ENCODE results near the gene C3orf62. TPM values are rescaled to one million over a fixed set of nuclear protein-coding genes. Genes with fewer than 3 reads are reported as not detected.

C3orf62 gene
- total RNA-seq (2022; extraction: Qiagen RNA extraction): 1.5 to 2.2 TPM (median 1.9 TPM) in 5 replicates

GRCh38 chr3:49276475-49277382, at the start of gene C3orf62:
Gene C3orf62, minus strand, starts transcription at chr3:49277232. Its CDS starts 360 bp downstream, at chr3:49276872.

Other genes with a start within 250 kb of the C3orf62 start
- 152 to 164 TPM (median 157 TPM) in 5 replicates for gene IMPDH2, start 247.8 kb downstream of the C3orf62 start, total RNA-seq (2022; extraction: Qiagen RNA extraction)
- 37.2 to 41.5 TPM (median 37.6 TPM) in 5 replicates for gene QRICH1, start 183.2 kb downstream of the C3orf62 start, total RNA-seq (2022; extraction: Qiagen RNA extraction)
- 123 to 155 TPM (median 147 TPM) in 5 replicates for gene QARS1, start 172.5 kb downstream of the C3orf62 start, total RNA-seq (2022; extraction: Qiagen RNA extraction)
- 18.7 to 26.6 TPM (median 25.1 TPM) in 5 replicates for gene USP19, start 156.4 kb downstream of the C3orf62 start, total RNA-seq (2022; extraction: Qiagen RNA extraction)
- 80.0 to 111 TPM (median 107 TPM) in 5 replicates for gene LAMB2, start 144.2 kb downstream of the C3orf62 start, total RNA-seq (2022; extraction: Qiagen RNA extraction)
- 12.1 to 15.3 TPM (median 14.5 TPM) in 5 replicates for gene CCDC71, start 110.9 kb downstream of the C3orf62 start, total RNA-seq (2022; extraction: Qiagen RNA extraction)
- gene KLHDC8B, start 105.6 kb downstream of the C3orf62 start, total RNA-seq (2022; extraction: Qiagen RNA extraction): 4.3 to 6.4 TPM (median 5.5 TPM) in 5 replicates
- 10.3 to 14.8 TPM (median 13.2 TPM) in 5 replicates for gene USP4, start 62.8 kb upstream of the C3orf62 start, total RNA-seq (2022; extraction: Qiagen RNA extraction)
- gene GPX1, start 81.1 kb upstream of the C3orf62 start, total RNA-seq (2022; extraction: Qiagen RNA extraction): 254 to 327 TPM (median 296 TPM) in 5 replicates
- 451 to 557 TPM (median 457 TPM) in 5 replicates for gene RHOA, start 134.7 kb upstream of the C3orf62 start, total RNA-seq (2022; extraction: Qiagen RNA extraction)
- gene TCTA, start 135.2 kb upstream of the C3orf62 start, total RNA-seq (2022; extraction: Qiagen RNA extraction): 20.1 to 24.8 TPM (median 23.7 TPM) in 5 replicates
- 0.17 to 0.65 TPM (median 0.30 TPM) in 5 replicates for gene AMT, start 145.2 kb upstream of the C3orf62 start, total RNA-seq (2022; extraction: Qiagen RNA extraction)
- gene NICN1, start 152.1 kb upstream of the C3orf62 start, total RNA-seq (2022; extraction: Qiagen RNA extraction): 5.2 to 6.7 TPM (median 6.6 TPM) in 5 replicates
- 43.6 to 60.6 TPM (median 52.5 TPM) in 5 replicates for gene DAG1, start 193.0 kb upstream of the C3orf62 start, total RNA-seq (2022; extraction: Qiagen RNA extraction)